Measurements from ENCODE around the gene HYCC2. TPM values are rescaled to one million over a fixed set of nuclear protein-coding genes. Genes with fewer than 3 reads are reported as not detected.

The HYCC2 gene
- total and polyA plus RNA-seq, 9 donors: 4.9 to 8.4 (median 6.8) TPM

Other genes starting within 250 kb of the HYCC2 start
- gene CLK1, start 207.0 kb downstream of the HYCC2 start, total RNA-seq: 122 TPM
- gene CLK1, start 207.0 kb downstream of the HYCC2 start, polyA plus RNA-seq (ENCODE audit: insufficient read depth in 1 of 8, insufficient read length in 8 of 8, low replicate concordance in 1 of 8): 100 to 1,000 TPM; 112 to 179 (median 127) TPM
- gene PPIL3, start 182.6 kb downstream of the HYCC2 start, total RNA-seq: 42.4 TPM
- 10 to 100 TPM; 26.1 to 76.0 (median 41.5) TPM for gene PPIL3, start 182.6 kb downstream of the HYCC2 start, polyA plus RNA-seq (ENCODE audit: insufficient read depth in 1 of 8, insufficient read length in 8 of 8, low replicate concordance in 1 of 8)
- 20.6 TPM for gene NIF3L1, start 182.3 kb downstream of the HYCC2 start, total RNA-seq
- gene NIF3L1, start 182.3 kb downstream of the HYCC2 start, polyA plus RNA-seq (ENCODE audit: insufficient read depth in 1 of 8, insufficient read length in 8 of 8, low replicate concordance in 1 of 8): 10 to 100 TPM; 17.2 to 24.0 (median 19.7) TPM
- 14.3 TPM for gene ORC2, start 108.0 kb downstream of the HYCC2 start, total RNA-seq
- gene ORC2, start 108.0 kb downstream of the HYCC2 start, polyA plus RNA-seq (ENCODE audit: insufficient read depth in 1 of 8, insufficient read length in 8 of 8, low replicate concordance in 1 of 8): 10 to 100 TPM; 11.4 to 17.5 (median 13.3) TPM
- 112 TPM for gene NDUFB3, start 330 bp upstream of the HYCC2 start, total RNA-seq
- 100 to 1,000 TPM in 1 of 8 donors, 10 to 100 TPM in 7; 72.7 to 105 (median 90.7) TPM for gene NDUFB3, start 330 bp upstream of the HYCC2 start, polyA plus RNA-seq (ENCODE audit: insufficient read depth in 1 of 8, insufficient read length in 8 of 8, low replicate concordance in 1 of 8)
- gene CFLAR, start 44.5 kb upstream of the HYCC2 start, total RNA-seq: 48.9 TPM
- gene CFLAR, start 44.5 kb upstream of the HYCC2 start, polyA plus RNA-seq (ENCODE audit: insufficient read depth in 1 of 8, insufficient read length in 8 of 8, low replicate concordance in 1 of 8): 10 to 100 TPM; 27.4 to 47.6 (median 31.4) TPM
- gene CASP10, start 111.5 kb upstream of the HYCC2 start, total RNA-seq: 6.7 TPM
- 1 to 10 TPM; 4.3 to 7.6 (median 5.3) TPM for gene CASP10, start 111.5 kb upstream of the HYCC2 start, polyA plus RNA-seq (ENCODE audit: insufficient read depth in 1 of 8, insufficient read length in 8 of 8, low replicate concordance in 1 of 8)
- gene CASP8, start 188.9 kb upstream of the HYCC2 start, total RNA-seq: 9.3 TPM
- 10 to 100 TPM in 2 of 8 donors, 1 to 10 TPM in 6; 5.5 to 11.5 (median 7.8) TPM for gene CASP8, start 188.9 kb upstream of the HYCC2 start, polyA plus RNA-seq (ENCODE audit: insufficient read depth in 1 of 8, insufficient read length in 8 of 8, low replicate concordance in 1 of 8)

All from muscle of leg (tissue), 9 donors.